NB4 (cell line): ENCODE measurements around the gene SLC9B1.

Experiments used
- CTCF ChIP-seq: IDR thresholded peaks from one replicate; pipeline ENCODE4 v1.5.1; 2012; ENCODE audit warnings: low read depth, low read length
- MYC ChIP-seq: IDR thresholded peaks from 2 replicates; pipeline ENCODE4 v1.6.1; 2011; ENCODE audit warnings: low read depth, low read length
- POLR2A ChIP-seq: IDR thresholded peaks from 2 replicates; pipeline ENCODE4 v1.6.1; 2011; ENCODE audit warnings: mild to moderate bottlenecking; ENCODE audit not compliant: insufficient read length; ENCODE audit errors: extremely low read depth
- TF ChIP-seq, protein P1 (sequence below): IDR thresholded peaks from 2 replicates; pipeline ENCODE4 v1.6.1; 2011; ENCODE audit warnings: low read depth, low read length

GRCh38 chr4:102945066-102945465 is 74.4 kb downstream of the SLC9B1 start:
- TF ChIP-seq CTCF = no peak
- no peak for TF ChIP-seq POLR2A
- TF ChIP-seq MYC = no peak
- TF ChIP-seq, protein P1, sequence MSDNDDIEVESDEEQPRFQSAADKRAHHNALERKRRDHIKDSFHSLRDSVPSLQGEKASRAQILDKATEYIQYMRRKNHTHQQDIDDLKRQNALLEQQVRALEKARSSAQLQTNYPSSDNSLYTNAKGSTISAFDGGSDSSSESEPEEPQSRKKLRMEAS = no peak
